Fibroblast of lung (primary cell): Measurements from ENCODE around the gene ZBTB37.

ENCODE experiments used
- CTCF ChIP-seq, 2 donors: IDR thresholded peaks in 1 of 2; conservative IDR thresholded peaks in 1 of 2; 1 replicate in 1 of 2; 2 replicates in 1 of 2; pipeline ENCODE4 v1.5.1; 2011 to 2012; ENCODE audit warnings: low read length in 2 of 2, control low read depth in 1 of 2, inconsistent platforms in 1 of 2, low read depth in 1 of 2, mild to moderate bottlenecking in 1 of 2
- EZH2 ChIP-seq: IDR thresholded peaks from 2 replicates; pipeline ENCODE4 v1.5.1; 2012; ENCODE audit warnings: low read length, control low read depth, mild to moderate bottlenecking; ENCODE audit errors: missing control alignments

GRCh38 chr1:173903827-173904531, 35.8 kb downstream of the ZBTB37 start:
- TF ChIP-seq CTCF (conservative IDR thresholded peaks at IDR 0.05 in 1 of 2, IDR thresholded peaks at IDR 0.05 in 1 of 2; ENCODE audit: low read depth in 1 of 2, low read length in 2 of 2): no peak
- TF ChIP-seq EZH2: no peak
